ENCODE results near the gene ELP2. TPM values are rescaled to one million over a fixed set of nuclear protein-coding genes. Genes with fewer than 3 reads are reported as not detected.

The ELP2 gene
- total RNA-seq, 1 donor from 2014 or later: 244 TPM

GRCh38 chr18:36124841-36125240, 4.9 kb upstream of the ELP2 start:
- no peak for DNase-seq (ENCODE audit: low read depth, low spot score)

DNA sequence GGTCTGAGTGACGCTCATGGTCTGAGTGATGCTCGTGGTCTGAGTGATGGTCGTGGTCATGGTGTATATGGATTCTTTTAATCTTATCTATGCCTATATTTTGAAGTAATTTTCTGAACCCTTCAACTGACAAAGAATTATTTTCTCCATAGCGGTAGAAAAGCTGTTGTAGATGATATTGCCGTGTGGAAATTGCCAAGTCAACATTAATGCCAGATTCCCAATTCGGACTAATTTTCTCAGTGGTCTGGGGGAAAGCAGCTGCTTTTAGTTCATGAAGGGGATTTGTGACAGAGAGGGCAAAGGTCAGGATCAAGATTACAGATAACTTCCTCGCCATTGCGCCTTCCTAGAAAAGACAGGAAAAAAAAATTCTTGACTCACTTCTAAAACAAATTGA, 3.0 kb upstream of the ELP2 start:
- no peak for DNase-seq (ENCODE audit: low read depth, low spot score)

DNA sequence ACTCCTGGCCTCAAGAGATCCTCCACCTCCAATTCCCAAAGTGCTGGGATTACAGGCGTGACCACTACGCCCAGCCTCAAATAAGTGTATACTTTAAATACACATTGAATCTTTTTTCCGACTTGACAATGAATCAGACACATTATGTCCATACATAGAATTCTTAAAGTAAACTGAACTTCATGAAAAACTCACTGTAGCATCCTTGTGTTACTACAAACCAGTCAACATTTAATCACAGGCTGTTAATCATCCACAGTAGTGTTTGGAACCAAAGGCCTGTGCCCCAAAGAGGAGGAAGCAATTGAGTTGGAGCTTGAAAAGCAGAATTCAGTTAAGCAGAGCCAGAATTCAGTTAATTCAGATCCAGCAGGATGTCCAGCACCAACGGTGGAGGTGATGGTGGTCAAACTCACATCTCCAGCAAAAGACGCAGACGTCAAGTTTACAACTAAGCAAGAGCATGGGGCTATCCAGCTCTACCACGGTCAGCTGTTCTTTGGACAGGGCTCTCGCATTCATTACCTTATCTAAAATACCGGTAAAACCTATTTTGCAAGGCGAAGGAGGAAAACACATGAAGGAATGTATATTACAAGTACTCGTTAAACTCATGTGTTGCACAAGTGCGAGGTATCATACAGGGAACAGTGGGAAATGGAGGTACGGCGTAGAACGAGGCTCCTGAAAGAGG, 1.7 kb upstream of the ELP2 start:
- DNase-seq (ENCODE audit: low read depth, low spot score): no peak

DNA sequence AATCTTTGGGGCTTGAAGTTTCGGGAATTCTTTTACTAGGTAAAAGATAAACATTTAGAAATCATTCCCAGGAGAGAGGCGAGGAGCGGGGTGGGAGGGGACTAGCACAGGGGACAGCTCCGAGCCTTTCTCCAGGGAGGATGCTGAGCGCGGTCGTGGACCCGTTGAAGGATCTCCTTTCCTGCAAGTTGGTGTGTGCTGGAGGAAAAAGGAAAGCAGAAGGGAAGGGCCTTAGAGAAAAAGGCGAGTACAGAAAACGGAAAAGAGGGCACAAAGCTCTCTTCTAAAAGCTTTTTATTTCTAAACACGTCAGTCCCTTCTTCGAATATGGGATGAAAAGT, 1.2 kb upstream of the ELP2 start:
- no peak for DNase-seq (ENCODE audit: low read depth, low spot score)

GRCh38 chr18:36128907-36129299, 796 bp upstream of the ELP2 start:
- no peak for DNase-seq (ENCODE audit: low read depth, low spot score)

DNA sequence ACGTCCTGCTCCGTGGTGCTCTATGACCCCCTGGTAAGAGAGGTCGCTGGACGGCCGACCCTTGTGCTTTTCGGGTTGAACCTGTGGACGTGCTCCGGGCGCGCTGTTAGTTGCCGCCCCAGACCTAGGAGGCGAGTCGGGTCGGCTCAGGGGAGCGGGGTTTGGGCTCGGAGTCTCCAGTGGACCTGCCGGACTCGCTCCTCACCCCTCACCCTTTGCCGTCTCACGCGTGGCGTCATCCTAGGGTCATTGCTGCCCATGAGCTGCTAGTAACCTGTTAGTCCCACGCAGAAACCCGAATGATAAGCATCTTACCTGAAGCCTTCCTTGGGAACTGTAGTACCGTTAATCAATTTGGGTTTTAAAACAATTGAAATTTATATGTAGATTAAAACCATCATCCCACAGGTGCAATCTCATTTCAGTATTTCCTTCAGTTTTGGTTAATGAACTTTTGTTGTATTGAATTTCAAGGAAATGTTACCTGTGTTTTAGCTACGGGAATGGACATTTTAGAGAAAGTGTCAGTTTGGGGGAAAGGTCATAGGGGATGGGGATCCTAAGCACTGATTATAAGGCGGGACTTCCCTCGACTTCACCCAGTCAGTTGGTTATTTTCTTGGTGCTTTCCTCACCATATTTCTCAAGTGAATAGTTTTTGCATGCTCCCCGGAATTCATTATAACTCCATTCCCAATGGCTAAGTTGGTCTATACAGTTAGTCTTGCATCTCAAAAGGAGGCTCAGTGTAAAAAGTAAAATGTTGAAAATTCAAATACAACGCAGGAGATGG, 536 bp downstream of the ELP2 start:
- DNase-seq (ENCODE audit: low read depth, low spot score): no peak

- no peak for DNase-seq (ENCODE audit: low read depth, low spot score)
These were observed 1.4 kb downstream of the ELP2 start for GRCh38 chr18:36130883-36131653.

GRCh38 chr18:36131692-36132483, 2.2 kb downstream of the ELP2 start:
- DNase-seq (ENCODE audit: low read depth, low spot score): no peak

DNA sequence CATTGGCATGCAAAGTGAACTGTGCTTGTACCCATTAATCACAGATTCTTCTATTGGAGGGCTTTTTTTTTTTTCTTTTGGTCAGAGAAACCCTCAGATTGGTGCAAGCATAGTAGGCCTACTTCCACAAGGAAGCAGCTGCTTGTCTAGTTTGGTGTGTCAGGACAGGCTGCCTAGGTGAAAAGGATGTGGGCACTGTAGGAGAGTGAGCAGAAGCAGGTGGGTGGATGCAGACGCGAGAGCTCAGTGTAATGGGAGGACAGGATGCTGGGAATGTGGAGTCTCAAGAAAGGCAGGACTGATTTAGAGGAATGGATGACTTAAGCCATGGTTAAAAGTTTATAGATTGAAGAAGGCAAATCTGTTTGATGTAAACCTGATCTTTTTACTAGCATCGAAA, 3.1 kb downstream of the ELP2 start:
- no peak for DNase-seq (ENCODE audit: low read depth, low spot score)

- DNase-seq (ENCODE audit: low read depth, low spot score): no peak
These were observed 5.6 kb downstream of the ELP2 start for GRCh38 chr18:36135264-36135663.

DNA sequence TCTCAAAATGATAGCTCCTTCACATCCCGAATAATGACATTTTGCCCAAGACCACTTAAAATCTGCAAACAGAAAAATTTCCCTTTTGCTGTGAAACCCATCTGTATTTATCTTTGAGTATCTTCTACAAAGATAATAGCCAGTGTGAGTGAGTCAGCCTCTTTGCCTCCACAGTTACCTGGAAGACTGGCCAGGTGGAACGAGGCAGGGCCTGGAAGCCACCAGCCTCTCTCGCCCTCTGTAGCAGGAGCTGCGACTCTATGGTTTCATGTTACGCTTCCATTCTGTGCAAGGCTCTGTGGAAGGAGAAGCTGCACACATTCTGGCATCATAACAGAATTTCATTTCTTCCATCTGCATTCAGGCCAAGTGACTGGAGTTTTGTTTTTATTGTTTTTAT, 9.5 kb downstream of the ELP2 start:
- no peak for DNase-seq (ENCODE audit: low read depth, low spot score)

GRCh38 chr18:36141576-36141975, 11.9 kb downstream of the ELP2 start:
- no peak for DNase-seq (ENCODE audit: low read depth, low spot score)

DNA sequence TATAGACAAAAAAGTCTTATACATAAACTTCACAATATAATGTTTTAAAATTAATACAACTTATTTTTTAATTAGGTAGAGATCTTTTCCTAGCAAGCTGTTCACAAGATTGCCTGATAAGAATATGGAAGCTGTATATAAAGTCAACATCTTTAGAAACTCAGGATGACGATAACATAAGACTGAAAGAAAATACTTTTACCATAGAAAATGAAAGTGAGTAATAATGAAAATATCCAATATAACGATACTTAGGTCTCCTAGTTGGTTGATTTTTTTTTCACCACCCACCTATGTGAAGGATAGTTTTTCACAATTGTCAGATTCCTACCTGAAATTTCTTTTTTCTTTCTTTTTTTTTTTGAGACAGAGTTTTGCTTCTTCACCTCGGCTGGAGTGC, 13.1 kb downstream of the ELP2 start:
- no peak for DNase-seq (ENCODE audit: low read depth, low spot score)

GRCh38 chr18:36143391-36143790, 13.7 kb downstream of the ELP2 start:
- no peak for DNase-seq (ENCODE audit: low read depth, low spot score)

GRCh38 chr18:36149514-36150289, 20.0 kb downstream of the ELP2 start:
- DNase-seq (ENCODE audit: low read depth, low spot score): no peak

- DNase-seq (ENCODE audit: low read depth, low spot score): no peak
These were observed 23.1 kb downstream of the ELP2 start for GRCh38 chr18:36152781-36153180.

GRCh38 chr18:36153203-36153602, 23.5 kb downstream of the ELP2 start:
- DNase-seq (ENCODE audit: low read depth, low spot score): no peak

GRCh38 chr18:36153771-36154170, 24.1 kb downstream of the ELP2 start:
- DNase-seq (ENCODE audit: low read depth, low spot score): no peak

- no peak for DNase-seq (ENCODE audit: low read depth, low spot score)
These were observed 26.4 kb downstream of the ELP2 start for GRCh38 chr18:36155851-36156757.

DNA sequence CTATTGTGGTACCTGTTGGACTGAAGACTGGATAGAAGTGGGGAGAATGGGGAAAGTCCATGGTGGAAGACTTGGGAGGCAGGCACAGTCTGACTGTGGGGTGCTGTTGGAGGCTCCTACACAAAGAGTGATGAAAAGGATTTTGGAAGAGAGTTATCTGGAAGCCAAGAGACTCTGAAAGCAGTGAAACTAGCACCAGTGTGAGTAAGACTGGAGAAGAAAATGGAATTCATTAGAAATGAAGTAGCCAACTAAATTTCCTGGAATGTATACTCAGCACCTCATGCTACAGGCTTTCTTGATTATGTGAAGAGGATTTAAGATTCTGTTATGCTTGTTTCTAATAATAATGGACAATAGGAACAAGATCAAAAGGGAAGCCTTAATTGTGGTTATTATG, 27.7 kb downstream of the ELP2 start:
- no peak for DNase-seq (ENCODE audit: low read depth, low spot score)
